ENCODE measurements around the gene SLC39A1. TPM values are rescaled to one million over a fixed set of nuclear protein-coding genes. Genes with fewer than 3 reads are reported as not detected.
A peak's percentile ranks its signal among the peaks of the same experiment; 100 is the strongest.

Gene SLC39A1
- total RNA-seq, 1 donor from 2014 or later, result 107 TPM

DNA sequence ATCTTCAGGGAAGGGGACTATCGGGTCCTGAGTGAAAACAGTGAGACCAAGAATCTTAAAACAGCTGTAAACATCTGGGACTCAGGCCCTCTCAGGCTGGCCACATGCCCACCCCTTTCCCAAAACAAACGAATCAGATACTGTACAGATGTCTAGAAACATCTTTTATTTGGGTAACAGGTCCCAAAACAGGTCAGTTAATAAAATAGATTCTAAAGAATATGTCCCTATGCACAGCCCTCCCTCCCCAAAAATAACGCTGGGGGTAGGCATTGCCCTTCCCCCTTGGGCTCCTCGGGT lies 4.4 kb downstream of the SLC39A1 start:
- TF ChIP-seq, protein P1, sequence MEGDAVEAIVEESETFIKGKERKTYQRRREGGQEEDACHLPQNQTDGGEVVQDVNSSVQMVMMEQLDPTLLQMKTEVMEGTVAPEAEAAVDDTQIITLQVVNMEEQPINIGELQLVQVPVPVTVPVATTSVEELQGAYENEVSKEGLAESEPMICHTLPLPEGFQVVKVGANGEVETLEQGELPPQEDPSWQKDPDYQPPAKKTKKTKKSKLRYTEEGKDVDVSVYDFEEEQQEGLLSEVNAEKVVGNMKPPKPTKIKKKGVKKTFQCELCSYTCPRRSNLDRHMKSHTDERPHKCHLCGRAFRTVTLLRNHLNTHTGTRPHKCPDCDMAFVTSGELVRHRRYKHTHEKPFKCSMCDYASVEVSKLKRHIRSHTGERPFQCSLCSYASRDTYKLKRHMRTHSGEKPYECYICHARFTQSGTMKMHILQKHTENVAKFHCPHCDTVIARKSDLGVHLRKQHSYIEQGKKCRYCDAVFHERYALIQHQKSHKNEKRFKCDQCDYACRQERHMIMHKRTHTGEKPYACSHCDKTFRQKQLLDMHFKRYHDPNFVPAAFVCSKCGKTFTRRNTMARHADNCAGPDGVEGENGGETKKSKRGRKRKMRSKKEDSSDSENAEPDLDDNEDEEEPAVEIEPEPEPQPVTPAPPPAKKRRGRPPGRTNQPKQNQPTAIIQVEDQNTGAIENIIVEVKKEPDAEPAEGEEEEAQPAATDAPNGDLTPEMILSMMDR (conservative IDR thresholded peaks at IDR 0.05; ENCODE audit: low read depth, low read length), result no peak
- H3K4me3 ChIP-seq (ENCODE audit: low read depth, low read length), result peak overlapping the region; percentile 39
- DNase-seq (ENCODE audit: low read depth), result no peak

DNA sequence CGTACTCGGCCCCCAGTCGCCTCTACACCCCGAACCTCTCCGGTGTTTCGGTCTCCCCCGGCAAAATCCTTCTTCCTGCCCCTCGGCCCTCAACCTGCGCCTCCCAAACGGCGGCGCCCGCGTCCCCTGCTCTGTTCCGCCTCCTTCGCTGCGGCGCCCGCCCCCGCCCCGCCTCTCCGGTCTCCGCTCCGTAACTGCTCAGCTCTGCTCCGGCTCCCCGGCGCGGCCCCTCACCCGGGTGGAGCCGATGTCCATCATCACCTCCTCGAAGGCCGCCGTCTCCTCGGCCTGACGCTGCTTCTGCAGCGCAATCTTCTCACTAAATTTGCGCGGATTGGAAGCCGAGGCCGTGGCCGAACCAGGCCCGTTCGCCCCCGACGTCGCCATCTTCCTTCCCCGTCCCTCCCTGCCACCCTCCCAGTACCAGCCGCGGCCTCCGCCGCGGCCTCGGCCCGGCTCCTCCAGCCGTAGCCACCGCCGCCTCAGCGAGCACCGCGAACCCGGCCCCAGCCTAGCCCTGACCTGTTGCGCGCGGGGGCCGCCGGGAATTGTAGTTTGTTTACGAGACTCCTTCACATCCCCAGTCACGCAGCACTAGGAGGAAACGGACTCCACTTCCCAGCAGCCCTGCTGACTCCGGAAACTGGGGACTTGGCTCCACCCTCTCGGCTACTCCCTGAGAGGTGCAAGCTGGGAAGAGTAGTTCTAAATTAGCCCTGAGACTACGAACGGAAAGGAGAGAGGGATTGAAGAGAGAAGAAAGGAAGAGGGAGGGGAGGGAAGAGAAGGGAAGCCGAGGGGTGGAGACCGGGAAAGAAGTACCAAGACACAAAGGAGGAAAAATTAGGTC lies 5.0 kb downstream of the SLC39A1 start, which contains the start of gene CRTC2:
TSS of gene CRTC2 (minus strand) at position 502 of the 850 bp plus-strand sequence. CDS start at position 387, 115 bp downstream.
- peak within 1 kb of the TSS; percentile 96 for H3K4me3 ChIP-seq (ENCODE audit: low read depth, low read length)
- TF ChIP-seq, protein P1 (conservative IDR thresholded peaks at IDR 0.05; ENCODE audit: low read depth, low read length), result peak; percentile 6
- DNase-seq (ENCODE audit: low read depth), result peak; percentile 81

DNA sequence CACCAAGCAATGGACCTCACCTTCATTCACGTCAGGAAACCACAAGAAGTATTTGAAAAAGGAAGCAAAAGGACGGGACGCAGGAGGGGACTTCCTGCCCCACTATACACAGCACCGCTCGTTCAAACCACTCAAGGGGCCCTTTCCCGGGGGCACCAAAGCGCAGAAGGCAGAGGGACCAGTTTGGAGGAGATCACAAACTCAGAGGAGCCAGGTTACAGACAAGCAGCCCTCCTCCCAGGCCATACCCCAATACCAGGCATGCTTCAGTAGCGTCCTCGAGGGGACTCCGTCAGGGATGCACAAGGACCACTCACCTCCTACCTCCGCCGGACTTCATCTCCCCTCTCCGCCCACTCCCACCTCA lies 5.6 kb downstream of the SLC39A1 start:
- no peak for DNase-seq (ENCODE audit: low read depth)
- TF ChIP-seq, protein P1 (conservative IDR thresholded peaks at IDR 0.05; ENCODE audit: low read depth, low read length), result no peak

DNA sequence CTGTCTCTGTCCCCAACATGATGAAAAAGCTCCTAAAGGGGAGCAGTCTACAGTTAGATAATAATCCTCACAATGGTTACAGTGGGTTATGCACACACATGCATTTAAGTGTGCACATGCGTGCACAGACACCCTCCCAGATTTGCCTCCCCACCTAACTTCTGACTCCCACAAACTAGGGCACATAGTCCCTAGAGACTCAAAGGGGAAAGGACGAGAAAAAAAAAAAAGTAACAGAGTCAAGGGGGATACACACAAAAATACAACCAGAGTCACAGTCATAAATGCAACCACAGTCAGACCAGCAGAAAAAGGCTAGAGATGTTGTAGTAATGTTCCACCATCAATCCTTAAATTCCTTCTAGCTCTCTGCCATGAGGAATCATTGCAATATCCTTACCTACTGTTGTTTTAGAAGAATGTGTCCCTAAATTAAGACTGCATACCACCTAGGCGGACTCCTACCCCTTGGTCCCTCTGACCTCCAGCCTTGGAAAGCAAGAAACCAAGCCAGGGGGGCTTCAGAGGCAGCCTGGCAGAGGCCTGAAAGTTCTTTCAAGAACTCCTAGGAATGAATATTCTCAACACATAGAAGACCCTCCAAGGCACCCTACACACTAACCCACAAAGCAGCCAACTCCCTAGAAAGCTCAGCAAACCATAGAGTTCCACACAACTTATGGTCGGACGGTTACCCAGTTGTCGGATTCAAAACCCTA lies 6.2 kb downstream of the SLC39A1 start:
- peak overlapping the region; percentile 96 for H3K4me3 ChIP-seq (ENCODE audit: low read depth, low read length)
- TF ChIP-seq, protein P1 (conservative IDR thresholded peaks at IDR 0.05; ENCODE audit: low read depth, low read length), result no peak
- no peak for DNase-seq (ENCODE audit: low read depth)

More for the DNA sequence above, 5.6 kb downstream of the SLC39A1 start:
- peak overlapping the region; percentile 96 for H3K4me3 ChIP-seq (ENCODE audit: low read depth, low read length)

DNA sequence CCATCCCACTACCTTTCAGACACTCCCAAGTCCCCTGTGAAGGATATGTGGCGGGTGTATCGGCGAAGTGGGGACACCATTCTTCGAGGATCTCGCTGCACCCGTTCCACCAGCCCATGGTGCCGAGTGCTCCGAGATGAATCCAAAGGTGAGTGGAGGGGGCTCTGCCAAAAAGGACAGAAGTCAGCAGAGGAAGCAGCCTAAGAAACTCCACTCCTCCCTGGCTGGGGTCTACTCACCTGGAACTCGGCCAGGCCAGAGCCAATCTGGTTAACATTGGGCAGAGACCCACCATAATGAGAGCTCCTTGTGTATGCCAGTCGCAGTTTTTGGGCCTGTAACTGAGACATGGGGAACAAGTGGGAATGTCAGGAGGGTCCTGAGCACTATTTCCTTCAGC lies 8.5 kb downstream of the SLC39A1 start:
- no peak for DNase-seq (ENCODE audit: low read depth)
- TF ChIP-seq, protein P1 (conservative IDR thresholded peaks at IDR 0.05; ENCODE audit: low read depth, low read length), result no peak
- H3K4me3 ChIP-seq (ENCODE audit: low read depth, low read length), result no peak overlapping the region

DNA sequence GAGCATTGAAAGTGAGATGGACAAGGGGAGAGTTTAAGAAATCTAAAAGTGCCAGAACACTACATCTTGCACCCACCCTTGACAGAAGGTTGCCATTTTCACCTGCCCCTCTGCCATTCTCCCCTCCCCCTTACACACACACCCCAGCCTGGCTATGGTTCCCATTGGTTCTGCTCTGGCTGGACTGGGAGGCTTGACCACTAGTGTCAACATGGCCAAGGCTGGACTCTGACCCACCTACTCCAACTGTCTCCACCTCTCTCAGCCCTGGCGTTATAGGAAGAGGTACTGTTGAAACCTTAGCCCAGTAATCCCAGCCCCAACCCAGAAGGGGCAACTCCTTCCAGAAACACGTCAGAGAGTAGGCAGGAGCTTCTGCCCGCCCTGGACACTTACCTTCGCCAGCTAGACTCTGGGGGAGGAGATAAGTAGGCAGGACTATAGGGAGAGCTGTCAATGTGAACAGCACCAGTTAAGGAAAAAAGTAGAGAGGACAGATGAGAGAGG lies 9.4 kb downstream of the SLC39A1 start:
- DNase-seq (ENCODE audit: low read depth), result no peak
- H3K4me3 ChIP-seq (ENCODE audit: low read depth, low read length), result no peak overlapping the region
- TF ChIP-seq, protein P1 (conservative IDR thresholded peaks at IDR 0.05; ENCODE audit: low read depth, low read length), result no peak

Measured in epithelial cell of proximal tubule (primary cell).